ENCODE results near the gene PCNX1. TPM values are rescaled to one million over a fixed set of nuclear protein-coding genes. Genes with fewer than 3 reads are reported as not detected.

The PCNX1 gene
- total RNA-seq, 1 experiment from 2014 or later: 48.0 TPM

GRCh38 chr14:71029236-71029781 is 122.0 kb downstream of the PCNX1 start:
- Histone ChIP-seq H3K23me2 (ENCODE audit: insufficient read length, low read depth, low read length, poor library complexity, severe bottlenecking) (no peaks in the 10 kb centered on the region), H2BK15ac (ENCODE audit: low read depth, low read length) (no peak overlapping the region), H3K9me3 (ENCODE audit: control insufficient read depth, low read depth, low read length) (no peaks in the 10 kb centered on the region), H3K9ac (ENCODE audit: extremely low read depth, insufficient read length, low read length) (no peak overlapping the region), H3K56ac (ENCODE audit: insufficient read length, low read depth, low read length) (no peak overlapping the region), H3K79me1 (ENCODE audit: insufficient read depth, low read depth, low read length, poor library complexity, severe bottlenecking) (no peaks in the 10 kb centered on the region), H4K20me1 (ENCODE audit: control insufficient read depth, insufficient read depth, insufficient read length) (no peaks in the 10 kb centered on the region), H2BK20ac (ENCODE audit: low read depth, low read length, poor library complexity, severe bottlenecking) (no peak overlapping the region), H2AK5ac (ENCODE audit: insufficient read length, low read length) (no peak overlapping the region), H2BK5ac (ENCODE audit: insufficient read length, low read length) (no peak overlapping the region), H3K4me2 (ENCODE audit: insufficient read depth, insufficient read length, low read length) (no peak overlapping the region), H3K4me1 (ENCODE audit: insufficient read depth, low read length) (no peaks in the 10 kb centered on the region), H4K91ac (ENCODE audit: insufficient read length, low read depth, low read length) (no peak overlapping the region), H3K14ac (ENCODE audit: insufficient read depth, low read length) (no peak overlapping the region), H3T11ph (ENCODE audit: low read length) (no peak overlapping the region), H3K27ac (ENCODE audit: insufficient read length, low read depth, low read length) (no peak overlapping the region), H3K79me2 (ENCODE audit: insufficient read depth, low read length) (no peaks in the 10 kb centered on the region), H2BK120ac (ENCODE audit: low read depth, low read length, poor library complexity, severe bottlenecking) (no peak overlapping the region), H3K23ac (ENCODE audit: insufficient read length, low read depth, low read length) (no peak overlapping the region), H2BK12ac (ENCODE audit: insufficient read length, low read depth, low read length) (no peak overlapping the region), H2AFZ (ENCODE audit: low read length) (no peak overlapping the region), H4K8ac (replicated peaks; ENCODE audit: insufficient read length, low read depth, low read length) (no peak overlapping the region), H3K18ac (ENCODE audit: insufficient read length, low read depth, low read length) (no peak overlapping the region), H3K27me3 (ENCODE audit: insufficient read depth, low read length) (no peaks in the 10 kb centered on the region), H3K4ac (ENCODE audit: low read depth, low read length) (no peak overlapping the region), H4K5ac (ENCODE audit: insufficient read length, low read depth, low read length) (no peak overlapping the region)
- H3K27me3 Mint-ChIP-seq (ENCODE audit: low read depth): no peaks in the 10 kb centered on the region
- 0 out of 7 replicates have a peak overlapping the region, but pooled peaks of 1 of the 3 experiments have one; percentile 50 for H3K27ac Mint-ChIP-seq
- H3K36me3 Mint-ChIP-seq (ENCODE audit: insufficient read depth in 1 of 3, low read depth in 3 of 3): peaks cover 12 to 33% (median 26%) of the 10 kb centered on the region in 3 experiments
- no CpG with 5 or more reads among the region's 2 CpGs for WGBS (ENCODE audit: extremely low coverage, insufficient read length, low lambda C conversion rate)
- no peak for DNase-seq
- H3K9me3 Mint-ChIP-seq: no peaks in the 10 kb centered on the region
- H3K4me1 Mint-ChIP-seq: no peaks in the 10 kb centered on the region
- TF ChIP-seq, protein P1, sequence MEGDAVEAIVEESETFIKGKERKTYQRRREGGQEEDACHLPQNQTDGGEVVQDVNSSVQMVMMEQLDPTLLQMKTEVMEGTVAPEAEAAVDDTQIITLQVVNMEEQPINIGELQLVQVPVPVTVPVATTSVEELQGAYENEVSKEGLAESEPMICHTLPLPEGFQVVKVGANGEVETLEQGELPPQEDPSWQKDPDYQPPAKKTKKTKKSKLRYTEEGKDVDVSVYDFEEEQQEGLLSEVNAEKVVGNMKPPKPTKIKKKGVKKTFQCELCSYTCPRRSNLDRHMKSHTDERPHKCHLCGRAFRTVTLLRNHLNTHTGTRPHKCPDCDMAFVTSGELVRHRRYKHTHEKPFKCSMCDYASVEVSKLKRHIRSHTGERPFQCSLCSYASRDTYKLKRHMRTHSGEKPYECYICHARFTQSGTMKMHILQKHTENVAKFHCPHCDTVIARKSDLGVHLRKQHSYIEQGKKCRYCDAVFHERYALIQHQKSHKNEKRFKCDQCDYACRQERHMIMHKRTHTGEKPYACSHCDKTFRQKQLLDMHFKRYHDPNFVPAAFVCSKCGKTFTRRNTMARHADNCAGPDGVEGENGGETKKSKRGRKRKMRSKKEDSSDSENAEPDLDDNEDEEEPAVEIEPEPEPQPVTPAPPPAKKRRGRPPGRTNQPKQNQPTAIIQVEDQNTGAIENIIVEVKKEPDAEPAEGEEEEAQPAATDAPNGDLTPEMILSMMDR (conservative IDR thresholded peaks at IDR 0.05): no peak
- H3K4me3 Mint-ChIP-seq: no peak overlapping the region

All from H9 (cell line).